NCI-H2196 (cell line): ENCODE measurements around the gene PPL.
"Not testable (repeated sequence)": the region's sequence is repeated elsewhere in the genome, so short reads cannot be mapped to it uniquely, and the experiment has no call there.

Source experiments
- DNase-seq: peaks from one replicate; lab custom pipeline; 2025; ENCODE audit not compliant: unreplicated experiment; lab: John Stamatoyannopoulos, UW

The PPL gene

DNA sequence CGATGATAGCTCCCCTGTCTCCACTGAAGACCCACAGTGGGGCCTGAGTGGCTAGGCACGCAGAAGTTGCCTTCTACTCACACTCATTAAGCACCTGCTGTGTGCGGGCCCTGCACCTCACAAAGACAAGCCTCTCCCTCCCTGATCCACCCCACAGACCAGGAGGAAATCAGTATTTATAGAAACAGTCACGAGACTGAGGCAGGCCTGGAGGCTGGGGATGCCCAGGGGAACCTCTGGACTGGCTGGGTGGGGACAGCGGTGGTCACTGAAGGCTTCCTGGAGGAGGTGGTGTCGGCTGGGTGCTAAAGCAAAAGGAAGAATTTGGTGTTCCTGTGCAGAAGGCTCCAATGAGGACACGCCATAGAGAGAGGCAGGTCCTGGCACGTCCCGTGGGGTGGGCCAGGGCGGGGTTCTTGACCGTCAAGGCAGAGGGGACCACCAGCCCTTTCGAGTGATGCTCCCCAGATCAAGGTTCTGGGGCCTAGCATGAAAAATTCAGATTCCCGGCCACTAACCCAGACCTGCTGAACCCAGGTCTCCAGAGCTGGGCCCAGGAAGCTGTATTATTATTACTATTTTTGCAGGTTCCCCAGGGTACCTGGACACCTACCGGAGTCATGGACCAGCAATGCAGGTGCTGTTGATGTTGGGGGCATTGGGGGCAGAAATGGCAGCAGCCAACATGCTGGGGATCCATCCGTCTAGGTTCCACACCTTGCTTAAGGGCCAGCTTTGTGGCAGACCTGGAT lies 23.0 kb downstream of the PPL start:
- no peak for DNase-seq

DNA sequence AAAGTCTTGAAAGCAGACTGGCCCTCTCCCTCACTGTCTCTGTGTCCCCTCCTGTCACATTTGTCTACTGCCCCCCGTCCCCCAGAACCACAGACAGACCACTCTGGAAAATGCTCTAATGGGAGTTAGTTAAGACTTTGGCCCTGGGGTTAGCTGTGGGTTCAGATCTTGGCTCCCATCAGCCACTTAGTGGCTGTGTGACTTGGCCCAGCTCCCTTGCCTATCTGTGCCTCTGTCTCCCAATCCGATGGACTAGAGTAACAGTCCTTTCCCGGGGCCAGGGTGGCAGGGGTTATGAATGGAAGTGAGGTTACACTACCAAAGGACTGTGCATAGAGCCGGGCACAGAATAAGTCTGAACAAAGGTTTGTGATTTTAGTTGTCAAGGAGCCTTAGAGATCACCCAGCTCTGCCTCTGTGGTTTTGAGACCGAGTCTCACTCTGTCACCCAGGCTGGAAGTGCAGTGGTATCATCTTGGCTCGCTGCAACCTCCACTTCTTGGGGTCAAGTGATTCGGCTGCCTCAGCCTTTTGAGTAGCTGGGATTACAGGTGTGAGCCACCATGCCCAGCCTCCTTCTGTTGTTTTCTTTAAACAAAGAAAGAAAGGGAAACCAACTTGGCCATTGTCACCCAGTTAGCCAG lies 23.7 kb downstream of the PPL start:
- DNase-seq: no peak

DNA sequence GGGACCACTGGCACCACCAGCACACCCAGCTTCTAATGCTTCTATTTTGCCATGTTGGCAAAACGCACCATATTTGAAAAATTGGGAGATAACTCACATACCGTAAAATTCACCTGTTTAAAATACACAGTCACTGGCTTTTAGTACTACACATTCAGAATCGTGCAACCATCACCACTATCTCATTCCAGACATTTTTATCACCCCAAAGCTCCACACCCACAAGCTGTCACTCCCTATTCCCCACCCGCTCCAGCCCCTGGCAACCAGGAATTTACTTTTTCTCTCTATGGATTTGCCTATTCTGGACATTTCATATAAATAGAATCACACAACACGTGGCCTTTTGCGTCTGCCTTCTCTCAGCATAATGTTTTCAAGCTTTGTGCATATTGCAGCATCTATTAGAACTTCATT lies 25.0 kb downstream of the PPL start:
- no peak for DNase-seq

DNA sequence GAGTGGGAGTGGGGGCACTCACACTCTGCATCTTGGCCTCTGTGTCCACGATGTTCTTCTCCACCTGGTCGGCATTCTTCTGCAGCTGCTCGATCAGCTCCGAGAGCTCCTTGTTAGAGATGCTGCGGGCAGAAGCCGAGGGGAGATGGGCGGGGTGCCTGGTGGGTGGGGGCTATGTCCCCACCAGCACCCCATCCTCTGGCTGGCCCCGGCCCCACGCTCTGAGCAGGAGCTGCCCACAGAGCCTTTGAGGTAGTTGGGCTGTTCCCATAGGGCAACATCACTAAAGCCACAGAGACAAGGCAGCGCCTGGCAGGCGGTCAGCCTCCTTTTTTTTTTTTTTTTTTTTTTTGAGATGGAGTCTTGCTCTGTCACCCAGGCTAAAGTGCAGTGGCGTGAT lies 26.1 kb downstream of the PPL start:
- no peak for DNase-seq

DNA sequence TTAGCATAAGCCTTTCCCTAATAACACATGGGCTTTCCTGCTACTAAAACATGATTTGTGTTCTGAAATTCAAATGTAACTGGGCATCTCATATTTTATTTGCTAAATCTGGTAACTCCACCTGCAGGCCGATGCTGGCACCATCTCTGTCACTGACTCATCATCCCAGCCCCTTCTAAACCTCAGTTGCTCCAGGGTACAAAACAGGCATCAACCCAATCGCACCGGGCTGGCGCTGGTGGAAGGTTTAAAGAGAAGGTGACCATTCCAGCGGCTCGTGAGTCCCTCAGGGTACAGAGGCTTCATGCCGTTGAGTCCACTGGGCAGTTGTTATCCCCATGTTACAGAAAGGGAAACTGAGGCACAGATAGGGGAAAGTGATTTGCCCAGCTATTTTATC lies 27.1 kb downstream of the PPL start:
- DNase-seq: no peak

DNA sequence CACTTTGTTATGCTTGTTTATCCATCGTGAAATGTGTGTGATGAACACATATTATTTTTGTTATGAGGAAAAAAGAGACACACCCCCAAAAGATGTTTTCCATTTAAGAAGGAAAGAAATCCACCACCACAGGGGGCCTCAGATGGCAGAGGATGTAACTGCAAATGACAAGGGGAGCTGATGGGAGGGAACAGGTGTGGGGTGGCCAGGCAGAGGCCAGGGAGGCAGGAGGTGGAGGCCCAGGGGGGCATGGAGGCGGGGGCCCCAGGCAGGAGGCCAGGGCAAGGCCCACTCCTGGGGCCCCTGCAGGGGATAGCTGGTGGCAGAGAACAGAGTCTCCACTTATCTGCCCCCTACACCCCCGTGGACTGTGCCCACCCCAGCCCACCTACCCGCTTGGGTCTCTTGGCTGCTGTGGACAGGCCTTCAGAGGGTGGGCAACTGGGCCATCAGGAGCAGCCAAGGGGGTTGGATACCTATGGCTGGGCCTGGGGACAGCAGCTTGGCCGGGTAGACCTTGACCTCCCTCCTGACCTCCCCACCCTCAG lies 28.0 kb downstream of the PPL start:
- DNase-seq: no peak

DNA sequence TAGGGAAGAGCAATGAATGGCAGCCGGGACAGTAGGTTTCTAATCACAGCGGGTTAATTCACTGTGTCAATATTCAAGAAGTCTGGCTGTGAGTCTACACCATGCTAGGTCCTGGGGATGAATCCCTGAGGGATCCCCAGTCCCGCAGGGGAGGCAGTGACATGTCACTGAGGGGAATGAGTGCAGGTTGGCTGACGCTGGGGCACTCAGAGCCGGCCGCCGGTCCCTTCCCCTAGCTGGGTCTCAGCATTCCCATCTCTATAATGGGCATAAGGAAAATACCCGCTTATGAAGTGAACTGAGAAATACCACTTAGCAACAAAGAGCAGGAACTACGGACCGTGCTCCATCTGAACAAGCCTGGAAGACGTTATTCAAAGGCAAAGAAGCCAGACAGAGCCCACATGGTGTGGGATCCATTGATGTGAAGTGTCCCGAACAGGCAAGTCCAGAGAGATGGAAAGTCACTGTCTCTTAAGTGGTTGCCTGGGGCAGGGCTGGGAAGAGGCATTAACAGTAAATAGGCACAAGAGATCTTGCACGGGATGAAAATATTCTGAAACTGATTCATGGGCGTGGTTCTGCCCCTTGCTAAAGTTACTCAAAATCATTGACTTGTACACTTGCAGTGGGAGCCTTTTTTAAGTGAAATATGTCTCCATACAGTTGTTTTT lies 31.9 kb downstream of the PPL start:
- DNase-seq: no peak

DNA sequence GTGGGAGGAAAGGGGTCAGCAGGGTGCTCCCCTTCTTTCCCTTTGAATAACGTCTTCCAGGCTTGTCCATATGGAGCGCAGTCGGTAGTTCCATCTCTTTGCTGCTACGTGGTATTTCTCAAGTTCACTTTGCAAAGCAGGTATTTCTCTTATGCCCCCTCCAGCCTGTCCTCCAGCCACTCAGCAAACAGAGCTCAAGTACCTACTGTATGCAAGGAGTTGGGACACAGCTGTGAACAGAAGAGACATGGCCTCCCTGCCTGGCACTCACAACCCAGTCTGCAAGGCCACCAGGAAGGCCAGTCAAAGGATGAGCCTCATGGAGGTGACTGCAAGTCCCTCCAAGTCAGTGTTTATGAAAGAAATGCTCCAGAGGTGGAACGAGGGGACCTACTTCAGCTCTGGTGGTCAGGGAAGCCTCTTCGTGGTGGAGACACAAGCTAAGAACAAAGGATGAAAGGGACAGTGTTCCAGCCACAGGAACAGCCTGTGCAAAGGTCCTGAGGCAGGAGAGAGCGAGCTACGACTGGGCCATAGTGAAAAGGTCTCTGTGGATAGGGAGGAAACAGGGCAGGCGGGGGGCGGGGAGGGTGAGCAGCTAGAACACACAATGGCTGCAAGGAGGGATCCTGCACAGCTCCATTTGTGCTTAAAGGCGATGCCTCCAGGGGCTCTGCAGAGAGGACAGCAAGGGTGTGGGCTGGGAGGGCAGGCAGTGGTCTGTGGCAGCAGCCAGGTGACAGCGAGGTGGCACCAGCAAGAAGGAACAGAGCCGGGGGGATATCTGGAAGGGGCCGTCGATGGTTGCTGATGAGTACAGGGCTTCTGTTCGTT lies 32.6 kb downstream of the PPL start:
- no peak for DNase-seq

DNA sequence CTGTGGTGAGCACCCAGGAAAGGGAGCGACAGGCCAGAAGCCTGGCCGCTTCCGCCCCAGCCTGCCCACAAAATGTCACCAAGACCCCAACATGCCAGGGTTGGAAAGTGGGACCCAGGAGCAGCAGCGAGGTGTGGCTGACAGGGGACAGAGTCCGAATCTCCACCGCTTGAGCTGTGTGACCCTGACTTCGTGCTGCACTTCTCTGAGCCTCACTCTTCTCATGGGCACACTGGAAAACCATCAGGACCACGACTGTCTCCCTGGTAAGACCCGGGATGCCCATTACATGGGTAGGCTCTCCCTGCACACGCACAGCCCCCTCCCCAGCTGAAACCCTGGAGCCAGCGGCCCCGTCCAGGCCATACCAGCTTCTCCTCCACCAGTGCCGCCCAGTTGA lies 34.9 kb downstream of the PPL start:
- DNase-seq: no peak

DNA sequence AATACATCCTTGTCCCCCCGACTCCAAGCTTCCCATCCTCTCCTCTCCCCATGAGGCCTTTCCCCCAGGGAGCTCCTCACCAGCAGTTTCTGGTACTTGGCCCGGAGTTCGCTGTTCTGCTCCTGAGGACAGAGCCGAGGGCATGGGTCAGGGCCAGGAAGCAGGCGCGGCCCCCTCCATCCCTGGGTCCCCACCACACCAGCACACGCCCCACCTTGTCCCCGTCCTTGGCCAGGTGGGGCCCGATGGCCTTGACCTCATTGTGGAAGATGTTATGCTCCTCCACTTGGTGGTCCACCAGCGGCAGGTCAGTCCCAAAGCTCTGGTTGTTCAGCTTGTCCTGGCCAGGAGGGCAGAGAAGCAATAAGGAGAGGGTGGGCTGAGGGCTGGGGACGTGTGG lies 36.2 kb downstream of the PPL start:
- no peak for DNase-seq

DNA sequence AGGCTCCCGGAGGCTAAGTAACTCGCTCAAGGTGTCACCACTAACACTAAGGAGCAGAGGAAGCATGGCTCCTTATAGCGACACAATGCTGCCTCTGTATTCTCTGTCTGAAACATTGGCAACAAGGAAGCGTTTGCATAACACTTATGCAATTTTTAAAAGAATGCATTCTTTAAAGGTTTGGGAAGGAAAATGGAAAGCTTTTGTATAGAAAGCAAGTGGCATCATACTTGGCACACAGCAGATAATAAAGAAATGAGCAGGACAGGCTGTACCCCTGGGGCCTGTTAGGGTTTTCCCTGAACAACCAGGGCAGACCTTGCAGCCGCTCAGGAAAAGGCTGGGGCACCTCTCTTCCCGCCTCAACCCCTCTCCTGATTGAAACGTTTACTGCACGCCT lies 36.9 kb downstream of the PPL start:
- DNase-seq: no peak

DNA sequence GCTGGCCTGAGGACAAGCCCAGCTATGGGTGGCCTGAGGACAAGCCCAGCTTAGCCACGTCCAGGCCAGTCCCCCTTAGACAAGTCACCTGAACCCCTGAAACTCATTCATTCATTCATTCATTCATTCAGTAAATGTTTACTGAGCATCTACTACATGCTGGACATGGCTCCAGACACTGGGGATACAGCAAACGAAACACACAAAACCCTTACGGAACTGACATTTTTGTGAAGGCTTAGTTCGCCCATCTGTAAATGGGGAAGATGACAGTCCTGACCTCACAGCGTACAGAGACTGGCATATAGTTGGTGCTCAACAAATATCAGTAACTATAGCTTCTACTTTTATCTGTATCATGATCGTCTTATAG lies 37.5 kb downstream of the PPL start:
- DNase-seq: no peak

DNA sequence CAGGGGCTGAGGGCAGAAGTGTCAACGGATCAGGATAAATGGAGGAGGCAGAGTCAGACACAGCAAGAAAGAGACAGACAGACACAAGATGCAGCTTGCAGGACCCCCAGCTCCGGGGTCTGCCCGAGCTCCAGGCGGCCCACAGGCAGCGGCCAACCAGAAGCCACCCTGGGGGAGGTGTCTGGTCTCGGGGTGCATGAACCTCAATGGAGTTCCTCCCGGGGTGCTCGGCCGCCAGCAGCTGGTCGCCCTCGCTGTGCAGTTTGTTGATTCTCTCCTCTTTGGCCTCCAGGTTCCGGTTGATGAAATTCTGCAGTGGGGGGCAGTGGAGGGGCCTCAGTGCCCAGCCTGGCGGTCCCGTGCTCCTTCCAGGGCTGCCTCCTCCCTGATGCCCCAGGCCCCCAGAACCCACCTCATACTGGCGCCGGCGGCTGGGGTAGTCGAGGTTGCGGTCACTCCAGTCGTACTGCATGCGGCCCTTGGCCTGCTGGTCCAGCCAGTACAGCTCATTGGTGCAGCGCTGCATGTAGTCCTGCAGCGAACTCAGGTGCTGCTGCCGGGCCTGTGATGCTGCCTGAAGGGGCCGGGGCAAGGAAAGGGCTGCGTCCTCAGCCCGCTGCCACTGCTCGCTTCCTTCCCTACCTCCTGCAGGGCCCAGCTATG lies 38.0 kb downstream of the PPL start:
- DNase-seq: no peak

DNA sequence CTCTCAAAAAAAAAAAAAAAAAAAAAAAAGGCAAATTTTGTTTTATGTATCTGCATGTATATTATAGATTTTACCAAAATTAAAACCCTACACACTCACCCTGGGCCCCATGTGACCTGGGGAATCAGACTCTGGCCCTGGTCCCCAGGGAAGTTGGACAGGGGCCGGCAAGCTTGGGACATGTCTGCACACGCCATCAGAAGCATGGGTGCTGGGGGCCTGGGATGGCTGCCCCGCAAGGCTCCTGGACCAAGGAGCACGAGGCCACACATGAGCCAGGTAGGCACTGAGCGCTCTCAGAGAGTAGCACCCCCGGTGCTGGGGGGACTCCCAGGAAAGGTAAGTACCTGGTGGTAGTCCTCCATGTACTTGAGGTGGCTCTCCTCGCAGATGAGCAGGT lies 39.6 kb downstream of the PPL start:
- no peak for DNase-seq

DNA sequence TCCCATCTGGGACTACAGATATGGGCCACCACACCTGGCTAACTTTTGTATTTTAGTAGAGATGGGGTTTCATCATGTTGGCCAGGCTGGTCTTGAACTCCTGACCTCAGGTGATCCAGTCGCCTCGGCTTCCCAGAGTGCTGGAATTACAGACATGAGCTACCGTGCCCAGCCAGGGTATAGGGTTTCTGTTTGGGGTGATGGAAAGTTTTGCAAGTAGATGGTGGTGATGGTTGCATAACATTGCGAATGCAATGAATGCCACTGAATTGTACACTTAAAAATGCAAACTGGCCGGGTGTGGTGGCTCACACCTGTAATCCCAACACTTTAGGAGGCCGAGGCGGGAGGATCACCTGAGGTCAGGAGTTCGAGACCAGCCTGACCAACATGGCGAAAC lies 40.2 kb downstream of the PPL start:
- DNase-seq: not testable (repeated sequence)

DNA sequence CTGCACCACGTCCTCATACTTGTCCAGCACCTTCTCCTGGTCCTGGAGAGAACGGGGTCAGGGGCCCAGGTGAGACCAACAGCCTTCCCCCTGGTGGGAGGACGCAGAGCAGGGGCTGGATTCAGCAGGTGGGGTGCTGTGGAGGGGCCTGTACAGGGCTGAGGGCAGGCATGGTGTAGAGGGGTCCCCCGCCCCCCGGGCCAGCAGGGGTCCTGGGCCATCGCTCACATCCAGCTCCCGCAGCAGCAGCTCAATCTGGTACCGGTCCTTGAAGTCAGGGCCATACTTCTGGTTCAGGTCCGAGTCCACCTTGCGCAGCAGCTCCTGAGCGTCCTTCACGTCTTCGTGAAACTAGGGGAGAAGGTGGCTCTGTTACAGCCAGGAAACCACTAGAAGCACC lies 41.6 kb downstream of the PPL start:
- no peak for DNase-seq

DNA sequence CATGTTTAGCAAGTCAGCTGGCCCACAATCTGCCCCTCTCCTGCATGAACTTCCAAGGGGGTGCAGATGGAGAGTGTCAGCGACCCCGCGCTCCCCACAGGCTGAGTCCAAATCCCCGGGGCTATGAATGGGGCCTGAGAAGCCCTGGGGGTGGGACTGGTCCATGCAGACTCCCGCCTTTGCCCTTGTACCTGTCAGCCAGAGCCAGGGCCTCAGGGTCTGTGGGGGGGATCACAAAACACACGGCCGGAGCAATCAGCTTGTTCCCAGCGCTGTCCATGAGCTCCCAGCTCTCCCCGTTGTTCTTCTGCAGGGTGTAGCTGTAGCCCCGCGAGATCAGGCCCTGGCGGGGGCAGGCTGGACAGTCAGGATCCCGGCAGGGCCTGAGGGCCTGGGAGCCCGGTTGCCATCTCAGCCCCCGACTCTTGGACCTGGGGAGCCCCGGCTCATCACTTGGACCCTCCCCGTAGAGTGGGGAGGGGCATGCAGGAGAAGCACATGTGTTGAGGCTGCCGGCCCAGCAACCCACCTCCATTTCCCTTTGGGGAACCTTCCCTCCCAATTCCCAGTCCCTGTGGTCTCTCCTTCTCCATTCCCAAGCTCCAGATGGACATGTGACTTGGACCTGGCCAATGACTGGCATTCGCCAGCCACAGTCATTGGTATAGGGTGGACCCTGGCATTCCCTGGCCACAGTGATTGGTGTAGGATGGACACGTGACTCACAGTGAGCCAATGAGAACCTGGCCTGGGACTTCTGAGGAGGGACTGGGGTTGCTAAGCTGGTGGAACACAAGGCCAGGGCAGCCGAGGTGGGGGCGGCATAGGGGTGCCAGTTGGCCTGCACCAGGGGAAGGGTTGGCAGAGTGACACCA lies 42.4 kb downstream of the PPL start:
- no peak for DNase-seq

DNA sequence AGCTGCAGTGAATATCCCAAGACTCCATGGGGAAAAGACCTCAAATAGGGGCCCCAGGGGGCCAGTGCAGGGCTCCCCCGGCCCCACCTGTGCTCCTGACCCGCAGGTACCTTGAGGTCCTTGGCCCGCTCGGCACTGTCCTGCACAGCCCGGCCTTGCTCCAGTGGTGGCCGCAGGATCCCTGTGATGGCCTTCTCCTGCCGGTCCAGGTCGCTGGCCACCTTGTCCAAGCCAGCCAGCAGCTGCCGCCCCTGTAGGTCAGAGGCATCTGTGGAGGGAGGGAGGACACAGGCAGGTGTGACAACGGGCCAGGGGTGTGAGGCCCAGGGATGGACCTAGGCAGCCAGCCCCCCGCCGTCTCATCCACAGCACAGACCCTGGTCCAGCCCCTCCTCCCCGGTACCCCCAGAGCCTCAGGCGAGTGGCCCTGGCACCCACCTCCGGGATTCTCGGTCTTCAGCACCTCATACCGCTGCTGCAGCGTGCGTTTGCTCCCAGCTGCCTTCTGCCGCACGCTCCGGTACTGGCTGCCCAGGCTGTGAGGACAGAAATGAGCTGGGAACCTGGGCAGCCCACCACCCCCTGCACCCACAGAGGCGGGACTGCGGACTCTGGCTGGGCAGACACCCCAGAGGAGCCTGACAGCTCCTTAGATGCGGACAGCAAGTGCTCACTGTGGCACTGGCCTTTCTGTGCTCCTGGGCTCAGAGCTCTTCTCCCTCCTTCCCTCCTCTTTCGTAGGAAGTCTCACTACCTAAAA lies 43.7 kb downstream of the PPL start:
- DNase-seq: no peak
